Body of pancreas (tissue), 4 donors: ENCODE data around the gene DUS3L. TPM values are rescaled to one million over a fixed set of nuclear protein-coding genes. Genes with fewer than 3 reads are reported as not detected.
A peak's percentile ranks its signal among the peaks of the same experiment; 100 is the strongest.

Experiments used
- ATAC-seq: fragments of 150-250 bp; one replicate; pipeline ENCODE4 v1.9.1; 2016
- DNase-seq, 4 donors: peaks; one replicate each; pipeline ENCODE4 v3.0.0-alpha.2; 2019
- H3K27ac ChIP-seq, 4 donors: fragments of 200-600 bp; sonication (generic); 1 replicate in 3 of 4; 2 replicates in 1 of 4; pipeline versions ENCODE4 v1.5.1 to v1.6.1; 2016 to 2019; ENCODE audit warnings: mild to moderate bottlenecking in 1 of 4, mixed read lengths in 1 of 4, moderate library complexity in 1 of 4
- H3K27me3 ChIP-seq, 2 donors: fragments of 200-600 bp; sonication (generic); one replicate each; pipeline ENCODE4 v1.6.0; 2016; ENCODE audit warnings: mild to moderate bottlenecking in 1 of 2
- H3K36me3 ChIP-seq, 2 donors: fragments of 200-600 bp; sonication (generic); replicated peaks in 1 of 2; 2 replicates each; pipeline ENCODE4 v1.5.1; 2016; ENCODE audit warnings: low read depth in 2 of 2; ENCODE audit not compliant: insufficient read depth in 1 of 2
- H3K4me1 ChIP-seq: fragments of 200-600 bp; sonication (generic); one replicate; pipeline ENCODE4 v1.6.0; 2016
- H3K4me3 ChIP-seq, 2 donors: fragments of 200-600 bp; sonication (generic); 1 replicate in 1 of 2; 2 replicates in 1 of 2; pipeline ENCODE4 v1.5.1; 2016 to 2019
- H3K9me3 ChIP-seq, 3 donors: fragments of 200-600 bp; sonication (generic); 1 replicate in 2 of 3; 2 replicates in 1 of 3; pipeline ENCODE4 v1.5.1; 2016
- POLR2A ChIP-seq, 3 donors: fragments of 450-650 bp; IDR thresholded peaks; one replicate each; pipeline ENCODE4 v1.6.1; 2016; ENCODE audit warnings: antibody characterized with exemption in 3 of 3, mild to moderate bottlenecking in 2 of 3
- WGBS, 2 donors: methylation state at CpG; one replicate each; pipeline ENCODE4 v1.1.5; 2017; 5-methylcytosine and 5-hydroxymethylcytosine counted together
- intact Hi-C: fragments of 100-400 bp; cut with DNase I; formaldehyde crosslinking; loops from one replicate; pipeline ENCODE4 v1.15.1; 2023
- total RNA-seq, 2 donors: library from RNA; depleted of rRNA; stranded (reverse); fragments of >200 nt; gene quantifications; one replicate each; pipeline ENCODE4 v1.1.0, GENCODE V29; 2016
- TF ChIP-seq, protein P1 (sequence below), 7 experiments: fragments of 450-650 bp in 4 of 7; fragments of 200-600 bp in 3 of 7; sonication (generic) in 3 of 7; IDR thresholded peaks; one replicate each; pipeline ENCODE4 v1.5.1; 2016 to 2019; ENCODE audit warnings: antibody characterized with exemption in 7 of 7

DUS3L gene
- total RNA-seq, 2 donors from 2014 or later, result 28.0 to 39.6 TPM

- Histone ChIP-seq H3K4me3 (no peak overlapping the region), H3K9me3 (no peaks in the 10 kb centered on the region), H3K36me3 (no peaks in the 10 kb centered on the region), H3K27me3 (no peaks in the 10 kb centered on the region), H3K27ac (no peak overlapping the region), H3K4me1 (peaks cover 31% of the 10 kb centered on the region)
- ATAC-seq (no peak), DNase-seq (peak in 3 of 4 donors; percentile 38 to 64 (median 53))
- TF ChIP-seq POLR2A (IDR thresholded peaks at IDR 0.05), result no peak
- TF ChIP-seq, protein P1, sequence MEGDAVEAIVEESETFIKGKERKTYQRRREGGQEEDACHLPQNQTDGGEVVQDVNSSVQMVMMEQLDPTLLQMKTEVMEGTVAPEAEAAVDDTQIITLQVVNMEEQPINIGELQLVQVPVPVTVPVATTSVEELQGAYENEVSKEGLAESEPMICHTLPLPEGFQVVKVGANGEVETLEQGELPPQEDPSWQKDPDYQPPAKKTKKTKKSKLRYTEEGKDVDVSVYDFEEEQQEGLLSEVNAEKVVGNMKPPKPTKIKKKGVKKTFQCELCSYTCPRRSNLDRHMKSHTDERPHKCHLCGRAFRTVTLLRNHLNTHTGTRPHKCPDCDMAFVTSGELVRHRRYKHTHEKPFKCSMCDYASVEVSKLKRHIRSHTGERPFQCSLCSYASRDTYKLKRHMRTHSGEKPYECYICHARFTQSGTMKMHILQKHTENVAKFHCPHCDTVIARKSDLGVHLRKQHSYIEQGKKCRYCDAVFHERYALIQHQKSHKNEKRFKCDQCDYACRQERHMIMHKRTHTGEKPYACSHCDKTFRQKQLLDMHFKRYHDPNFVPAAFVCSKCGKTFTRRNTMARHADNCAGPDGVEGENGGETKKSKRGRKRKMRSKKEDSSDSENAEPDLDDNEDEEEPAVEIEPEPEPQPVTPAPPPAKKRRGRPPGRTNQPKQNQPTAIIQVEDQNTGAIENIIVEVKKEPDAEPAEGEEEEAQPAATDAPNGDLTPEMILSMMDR (IDR thresholded peaks at IDR 0.05), result no peak
- intact Hi-C loops, result no loop called here
- WGBS, 2 donors, result 20 to 36% methylated on average over 18 to 30 of the region's 30 CpGs
These were observed 31.4 kb upstream of the DUS3L start for GRCh38 chr19:5822181-5822844.

DNA sequence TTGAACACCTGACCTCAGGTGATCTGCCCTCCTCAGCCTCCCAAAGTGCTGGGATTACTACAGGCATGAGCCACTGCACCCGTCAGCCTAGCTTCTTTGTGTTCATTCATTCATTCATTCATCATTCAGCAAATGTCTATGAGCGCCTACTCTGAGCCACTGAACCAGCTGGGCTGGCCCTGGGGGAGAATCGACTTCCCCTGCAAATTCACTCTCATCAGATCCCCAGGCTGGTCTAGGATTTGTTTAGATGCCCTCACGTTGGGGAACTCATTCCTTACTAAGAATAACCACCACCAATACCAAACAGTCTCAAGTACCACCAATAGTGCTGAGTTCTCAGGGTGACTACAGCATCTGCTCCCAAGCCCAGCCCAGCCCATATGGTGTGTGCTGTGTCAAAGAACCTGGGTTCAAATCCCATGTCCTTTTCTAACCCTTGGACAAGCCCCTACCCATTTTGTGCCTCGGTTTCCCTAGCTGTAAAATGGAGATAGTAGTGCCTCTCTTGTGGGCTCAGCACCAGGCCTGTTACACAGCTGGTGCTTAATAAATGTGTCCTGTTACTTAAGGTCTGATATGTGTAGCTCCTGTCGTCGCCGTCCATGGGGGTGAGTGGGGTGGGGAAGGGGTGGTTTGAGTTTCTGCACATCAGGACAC, 30.7 kb upstream of the DUS3L start:
- intact Hi-C loops, result no loop called here
- Histone ChIP-seq H3K9me3 (no peaks in the 10 kb centered on the region), H3K36me3 (no peaks in the 10 kb centered on the region), H3K27me3 (no peaks in the 10 kb centered on the region), H3K4me3 (no peak overlapping the region), H3K4me1 (peaks cover 25% of the 10 kb centered on the region), H3K27ac (no peak overlapping the region)
- no peak for DNase-seq
- TF ChIP-seq, protein P1 (IDR thresholded peaks at IDR 0.05), result no peak
- no peak for TF ChIP-seq POLR2A (IDR thresholded peaks at IDR 0.05)
- WGBS, 2 donors, result 35 to 50% methylated on average over 8 of the region's 8 CpGs
- no peak for ATAC-seq

DNA sequence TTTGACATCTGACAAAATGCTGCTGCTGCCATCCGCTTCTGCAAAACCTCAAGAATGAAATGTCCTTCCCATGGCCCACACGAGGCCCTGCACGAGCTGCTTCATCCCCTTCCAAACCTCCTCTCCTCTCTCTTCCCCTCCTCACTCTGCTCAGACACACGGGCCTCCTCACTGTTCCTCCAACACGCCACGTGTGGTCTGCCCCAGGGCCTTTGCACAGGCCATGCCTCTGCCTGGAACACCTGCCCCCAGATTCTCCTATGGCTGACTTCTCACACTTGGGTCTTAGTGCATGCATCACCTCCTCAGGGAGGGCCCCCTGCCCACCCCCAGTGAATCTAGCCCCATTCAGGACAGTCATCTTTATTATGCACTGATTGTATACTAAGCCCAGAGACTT, 29.8 kb upstream of the DUS3L start:
- TF ChIP-seq POLR2A (IDR thresholded peaks at IDR 0.05), result no peak
- TF ChIP-seq, protein P1 (IDR thresholded peaks at IDR 0.05), result no peak
- Histone ChIP-seq H3K4me1 (peaks cover 17% of the 10 kb centered on the region), H3K27me3 (no peaks in the 10 kb centered on the region), H3K4me3 (no peak overlapping the region), H3K9me3 (no peaks in the 10 kb centered on the region), H3K36me3 (no peaks in the 10 kb centered on the region), H3K27ac (no peak overlapping the region)
- DNase-seq, result no peak
- no peak for ATAC-seq
- WGBS, 2 donors, result 75 to 92% methylated on average over 6 of the region's 6 CpGs
- intact Hi-C loops, result no loop called here

DNA sequence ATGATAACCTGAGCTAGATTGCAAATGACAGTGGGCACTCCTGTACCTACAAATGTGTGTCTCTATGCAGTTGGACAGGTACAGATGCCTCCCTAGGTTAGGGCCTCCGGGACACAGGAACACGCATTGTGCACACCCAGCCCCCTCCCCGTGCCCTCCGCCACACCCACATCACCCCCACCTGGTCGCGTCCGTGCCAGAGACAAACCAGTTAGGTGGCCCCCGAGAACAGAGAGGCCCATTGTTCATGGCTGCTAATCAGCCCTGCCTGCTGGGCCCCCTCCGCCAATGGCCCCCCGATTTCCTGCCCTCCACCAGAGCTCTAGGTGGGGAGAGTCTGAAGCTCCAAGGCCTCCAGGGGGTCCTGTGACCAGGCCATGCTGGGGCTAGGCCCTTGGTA, 27.6 kb upstream of the DUS3L start:
- 40 to 100% methylated on average over 1 to 10 of the region's 10 CpGs for WGBS, 2 donors
- Histone ChIP-seq H3K4me1 (peaks cover 17% of the 10 kb centered on the region), H3K4me3 (no peak overlapping the region), H3K27ac (peak overlapping the region in 3 of 4 donors; percentile 20 to 45 (median 41)), H3K36me3 (no peaks in the 10 kb centered on the region), H3K27me3 (no peaks in the 10 kb centered on the region), H3K9me3 (no peaks in the 10 kb centered on the region)
- intact Hi-C loops, result no loop called here
- ATAC-seq (peak; percentile 56), DNase-seq (peak in 3 of 4 donors; percentile 40 to 53 (median 48))
- TF ChIP-seq POLR2A (IDR thresholded peaks at IDR 0.05), result no peak
- TF ChIP-seq, protein P1 (IDR thresholded peaks at IDR 0.05), result no peak
